CD1c-positive myeloid dendritic cell (primary cell): ENCODE measurements around the gene SPATA31C2.
"Not testable (repeated sequence)": the region's sequence is repeated elsewhere in the genome, so short reads cannot be mapped to it uniquely, and the experiment has no call there.

Experiments
- DNase-seq: peaks from one replicate; pipeline ENCODE4 v3.0.0-alpha.2; 2016; ENCODE audit errors: extremely low spot score

SPATA31C2 gene

DNA sequence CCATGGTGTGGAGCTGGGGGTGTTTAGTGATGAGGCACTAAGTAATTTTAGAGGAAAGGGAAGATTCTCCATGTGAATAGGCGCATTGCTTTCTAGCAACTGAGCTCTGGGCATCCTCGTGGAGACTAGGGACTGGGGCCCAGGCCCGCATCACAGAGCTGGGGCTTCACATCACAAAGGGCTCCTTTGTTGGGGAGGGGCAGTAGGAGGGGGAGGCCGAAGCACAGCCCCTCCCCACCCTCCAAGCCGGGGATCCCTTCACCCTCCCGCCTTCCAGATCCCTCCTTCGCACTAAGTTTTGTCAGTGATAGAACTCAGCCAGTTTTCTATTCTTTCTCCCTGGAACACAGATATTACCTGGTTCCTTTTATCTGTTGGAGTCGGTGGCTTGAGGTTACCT lies at the start of gene SPATA31C2:
SPATA31C2 (minus strand) TSS at position 101 of the 400 bp plus-strand sequence; CDS start at position 72, 29 bp downstream.
- not testable (repeated sequence) for DNase-seq

DNA sequence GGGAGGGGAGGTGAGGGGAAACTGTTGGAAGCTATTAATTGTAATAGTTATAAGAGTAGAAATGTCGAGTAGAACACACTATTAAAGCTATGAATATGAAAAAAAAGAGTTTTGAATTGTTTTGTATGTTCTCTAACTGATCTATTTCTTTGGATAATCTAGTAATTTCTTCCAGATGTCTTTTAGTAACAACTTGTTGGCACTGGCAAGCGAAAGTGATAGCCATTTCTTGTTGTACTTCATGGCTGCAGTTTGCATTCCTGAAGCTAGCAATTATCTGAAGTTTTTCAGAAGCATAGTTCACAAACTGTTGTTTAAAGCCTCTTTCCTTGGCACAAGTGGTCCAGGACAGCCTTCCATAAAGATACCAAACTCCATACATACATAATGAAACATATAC lies 49.4 kb upstream of the SPATA31C2 start:
- DNase-seq = no peak

DNA sequence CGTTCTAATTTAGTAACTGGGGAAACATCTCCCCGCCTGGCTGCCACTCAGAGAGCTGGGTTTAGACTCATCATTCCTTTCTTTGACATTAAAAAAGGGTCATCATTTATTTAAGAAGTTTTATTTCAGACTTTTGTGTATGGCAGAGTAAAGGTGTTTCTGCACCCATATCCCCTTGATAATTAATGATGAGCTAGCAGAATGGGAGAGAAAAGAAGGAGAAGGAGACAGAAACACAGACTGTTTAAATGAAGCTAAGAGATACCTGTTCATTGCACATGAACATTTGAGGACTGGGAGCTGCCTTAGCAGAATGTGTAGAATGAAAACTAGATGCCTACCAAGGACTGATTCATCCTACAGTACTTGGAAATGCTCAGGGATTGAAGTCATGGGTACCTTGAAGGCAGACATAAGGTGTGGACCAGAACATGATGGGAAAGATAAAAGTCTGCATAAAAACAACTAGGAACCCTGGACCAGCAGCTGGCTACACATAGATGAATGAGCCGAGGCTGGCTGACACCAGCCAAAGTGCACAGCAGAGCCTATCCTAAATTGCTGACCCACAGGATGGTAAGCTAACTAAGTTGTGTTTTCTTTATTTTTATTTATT lies 48.3 kb upstream of the SPATA31C2 start:
- DNase-seq = no peak

DNA sequence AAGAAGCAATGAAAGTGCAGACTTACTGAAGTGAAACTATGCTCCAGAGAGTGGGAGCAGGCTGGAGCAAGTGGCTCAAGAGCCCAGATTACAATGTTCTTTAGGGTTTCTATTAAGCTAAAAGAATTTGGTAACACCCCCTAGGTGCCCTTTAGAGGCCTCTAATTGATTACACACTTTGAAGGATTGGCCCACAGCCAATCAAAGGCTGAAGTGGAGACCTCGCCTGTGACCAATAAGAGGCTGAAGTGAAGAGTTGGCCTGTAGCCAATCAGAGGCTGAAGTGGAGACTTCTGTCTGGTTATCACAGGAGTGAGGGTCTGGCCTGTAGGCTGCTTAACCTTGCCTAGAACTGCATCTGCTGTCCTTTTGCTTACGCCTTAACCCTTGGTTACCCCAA lies 46.7 kb upstream of the SPATA31C2 start:
- DNase-seq = no peak

DNA sequence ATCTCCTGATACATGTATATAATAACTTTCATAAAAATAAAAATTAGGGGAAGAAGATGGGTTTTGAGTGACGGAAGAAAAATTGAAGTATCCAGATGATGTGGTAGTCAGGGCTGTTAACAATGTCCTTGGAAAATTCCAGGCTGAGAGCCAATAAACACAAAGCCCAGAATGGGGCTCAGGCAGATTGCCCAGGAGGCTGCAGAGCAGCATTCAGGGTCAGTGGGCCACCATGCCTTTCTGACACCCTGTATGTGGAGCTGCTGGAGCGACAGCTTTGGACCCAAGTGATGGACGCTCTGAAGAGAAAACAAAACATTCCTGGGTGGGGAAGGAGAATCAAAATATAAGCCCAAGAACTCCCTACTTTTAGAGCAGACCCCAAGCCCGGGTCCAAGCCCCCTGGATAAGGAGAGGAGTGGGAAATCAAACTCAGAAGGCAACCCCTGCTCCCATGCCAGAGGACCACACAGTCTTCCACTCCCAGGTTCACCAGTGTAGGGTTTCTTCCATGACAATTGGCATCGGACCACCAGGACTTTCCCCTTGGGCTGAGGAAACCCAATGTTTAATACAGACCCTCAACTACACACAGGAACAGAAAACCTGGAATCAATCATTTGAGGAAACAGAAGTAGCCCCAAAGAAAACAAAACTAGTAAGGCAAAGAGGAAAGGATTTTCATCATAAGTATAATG lies 45.7 kb upstream of the SPATA31C2 start:
- DNase-seq = no peak

DNA sequence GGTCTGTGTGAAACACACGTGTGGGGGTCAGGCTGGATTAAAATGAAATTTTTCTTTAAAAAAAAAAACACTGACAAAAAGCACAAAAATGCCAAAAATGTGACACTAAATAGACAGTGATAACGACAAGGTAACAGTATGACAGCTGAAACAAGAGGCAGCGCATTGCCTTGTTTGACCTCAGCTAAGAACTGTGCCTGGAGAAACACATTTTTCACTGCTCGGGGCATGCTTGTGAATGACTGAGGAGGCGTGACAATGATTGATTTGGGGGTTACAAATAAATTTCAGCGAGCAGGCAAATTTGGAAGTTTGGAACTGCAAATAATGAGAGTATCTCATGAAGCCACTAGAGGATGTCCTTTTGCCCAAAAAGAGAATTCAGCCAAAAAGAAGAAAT lies 44.2 kb upstream of the SPATA31C2 start:
- no peak for DNase-seq

DNA sequence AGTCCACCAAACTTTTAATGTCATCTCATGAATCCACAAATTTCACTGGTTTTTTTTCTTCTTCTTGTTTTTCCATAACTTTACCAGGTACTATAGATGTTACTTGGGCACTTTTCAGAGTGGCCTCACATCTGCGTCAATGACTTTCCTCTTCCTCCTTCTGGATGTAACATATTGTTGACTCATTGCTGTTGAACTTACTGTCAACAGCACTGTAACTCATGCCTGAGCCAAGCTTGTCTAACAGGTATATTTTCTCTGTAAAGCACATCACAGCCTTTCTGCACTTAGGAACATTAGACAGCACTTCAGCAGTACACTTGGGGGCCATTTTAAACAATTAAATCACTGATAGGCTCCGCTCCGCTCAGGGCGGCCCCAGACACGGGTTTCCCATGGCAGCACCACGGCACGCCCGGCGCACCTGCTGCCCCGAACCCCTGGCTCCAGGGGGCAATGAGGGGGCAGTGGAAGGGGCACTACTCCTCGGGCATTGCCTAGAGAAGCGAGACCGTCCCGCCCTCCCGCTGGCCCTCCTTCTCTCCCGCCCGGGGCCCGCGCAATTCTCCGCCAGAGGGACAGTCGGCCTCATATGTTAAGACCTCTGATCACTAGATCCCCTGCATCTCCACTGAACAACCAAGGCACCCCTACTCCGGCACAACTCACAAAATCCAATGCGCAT lies 41.9 kb upstream of the SPATA31C2 start:
- DNase-seq = no peak

DNA sequence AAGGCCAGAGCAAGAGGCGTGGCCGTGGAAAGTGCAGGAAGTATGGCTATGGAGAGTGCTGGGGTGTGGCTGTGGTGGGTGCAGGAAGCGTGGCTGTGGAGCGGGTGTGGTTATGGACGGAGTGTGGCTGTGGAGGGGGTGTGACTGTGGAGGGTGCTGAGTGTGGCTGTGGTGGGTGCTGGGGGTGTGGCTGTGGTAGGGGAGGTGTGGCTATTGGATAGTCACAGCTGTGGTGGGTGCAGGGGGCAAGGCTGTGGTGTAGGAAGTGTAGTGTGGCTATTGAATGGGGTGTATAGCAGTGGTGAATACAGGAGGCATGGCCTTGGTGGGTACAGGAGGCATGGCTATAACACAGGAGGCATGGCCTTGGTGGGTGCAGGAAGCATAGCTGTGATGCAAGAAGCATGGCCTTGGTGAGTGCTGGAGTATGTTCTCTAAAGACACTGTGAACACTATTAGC lies 40.8 kb upstream of the SPATA31C2 start:
- DNase-seq = no peak

DNA sequence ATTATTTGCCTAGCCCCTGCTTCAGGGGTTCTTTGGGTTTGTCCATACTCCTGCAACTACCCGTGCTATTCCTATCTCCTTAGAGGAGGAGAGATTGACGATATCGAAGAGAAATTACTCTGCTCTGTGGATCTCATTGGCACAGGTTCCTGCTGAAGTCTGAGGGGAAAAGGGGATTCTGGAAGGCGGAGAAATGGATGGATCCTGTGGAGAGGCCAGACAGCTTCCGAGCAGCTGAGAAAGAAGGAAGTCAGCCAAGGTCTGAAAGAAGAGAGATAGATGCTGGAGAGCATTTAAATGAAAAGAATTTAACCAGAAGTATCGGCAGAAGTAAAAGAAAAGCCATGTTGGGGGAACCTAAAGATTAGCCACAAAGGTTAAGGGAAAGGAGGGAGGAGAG lies 40.4 kb upstream of the SPATA31C2 start:
- no peak for DNase-seq

DNA sequence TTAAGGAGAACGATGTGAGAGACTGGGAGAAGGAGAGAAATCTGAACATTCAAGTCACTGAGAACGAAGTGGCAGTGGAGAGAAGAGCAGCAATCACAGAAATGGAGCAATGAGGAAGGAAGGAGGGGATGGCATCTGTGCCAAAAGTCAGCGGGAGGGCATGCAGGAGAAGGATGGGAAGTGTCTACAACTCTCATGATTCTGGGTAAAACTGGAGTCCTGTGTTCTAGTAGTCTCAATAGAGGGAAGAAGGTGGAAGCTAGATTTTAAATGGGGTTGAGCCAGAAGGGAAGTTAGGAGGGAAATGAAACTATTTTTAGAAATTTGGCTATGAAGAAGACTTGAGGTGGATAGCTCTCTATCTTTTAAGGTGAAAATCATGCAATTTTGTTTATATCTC lies 39.1 kb upstream of the SPATA31C2 start:
- DNase-seq = no peak

DNA sequence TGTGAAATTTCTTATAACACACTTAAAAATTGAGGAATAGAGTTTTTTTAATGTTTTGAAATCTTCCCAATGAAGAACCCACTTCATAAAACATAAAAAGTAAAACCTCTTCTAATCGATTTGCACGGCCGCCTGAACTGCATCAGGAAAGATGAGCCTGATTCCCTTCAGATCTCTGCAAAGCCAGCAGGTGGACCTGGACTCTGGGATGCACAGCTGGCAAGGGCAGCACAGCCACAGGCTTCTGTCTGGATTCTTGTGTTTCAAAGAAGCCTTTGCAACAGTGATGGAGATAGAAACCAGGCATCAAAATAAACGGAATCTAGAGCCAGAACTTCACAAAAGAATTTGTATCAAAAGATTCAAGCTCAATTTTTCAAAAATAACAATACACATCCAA lies 36.0 kb upstream of the SPATA31C2 start:
- DNase-seq = no peak

DNA sequence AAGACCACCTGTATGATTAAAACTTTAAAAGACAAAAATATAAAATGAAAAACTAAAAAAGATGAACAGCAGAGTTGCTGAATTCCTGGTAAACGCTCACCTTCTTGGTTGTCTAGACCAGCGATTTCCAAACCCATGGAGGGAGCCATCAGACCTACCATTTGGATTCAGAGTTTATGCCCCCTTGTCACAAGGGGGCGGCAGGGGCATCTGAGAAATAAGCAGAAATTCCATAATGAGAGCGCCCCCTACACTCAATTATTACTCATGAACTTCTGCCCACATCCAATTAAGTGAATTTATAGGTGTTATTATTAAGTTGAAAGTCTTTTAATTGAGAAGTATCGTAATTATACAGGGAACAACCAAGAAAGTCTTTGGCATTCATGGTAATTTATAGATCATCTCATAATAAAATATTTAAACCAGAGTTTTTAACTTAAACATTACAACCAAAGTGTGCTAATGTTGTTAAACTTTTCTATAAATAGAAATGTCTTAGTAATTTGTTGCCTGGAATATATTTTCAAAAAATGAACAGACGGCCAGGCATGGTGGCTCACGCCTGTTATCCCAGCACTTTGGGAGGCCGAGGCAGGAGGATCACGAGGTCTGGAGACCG lies 35.2 kb upstream of the SPATA31C2 start:
- DNase-seq = peak; percentile 71

DNA sequence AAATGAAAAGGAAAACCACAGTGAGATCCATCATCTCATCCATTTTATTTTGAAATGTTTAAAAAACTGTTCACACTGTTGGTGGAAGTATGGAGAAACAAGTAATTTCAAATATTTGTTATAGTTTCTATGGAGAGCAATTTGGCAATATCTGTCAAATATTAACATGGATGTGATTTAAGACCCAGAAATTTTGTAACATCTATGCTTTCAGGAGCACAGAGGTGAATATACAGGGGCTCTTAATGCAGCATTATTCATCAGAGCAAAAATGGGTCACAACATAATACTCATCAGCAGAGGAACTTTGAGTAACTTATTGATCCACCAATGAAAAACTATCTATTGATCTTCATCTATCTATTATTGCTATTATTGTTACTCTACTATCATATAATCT lies 31.4 kb upstream of the SPATA31C2 start:
- DNase-seq = no peak

DNA sequence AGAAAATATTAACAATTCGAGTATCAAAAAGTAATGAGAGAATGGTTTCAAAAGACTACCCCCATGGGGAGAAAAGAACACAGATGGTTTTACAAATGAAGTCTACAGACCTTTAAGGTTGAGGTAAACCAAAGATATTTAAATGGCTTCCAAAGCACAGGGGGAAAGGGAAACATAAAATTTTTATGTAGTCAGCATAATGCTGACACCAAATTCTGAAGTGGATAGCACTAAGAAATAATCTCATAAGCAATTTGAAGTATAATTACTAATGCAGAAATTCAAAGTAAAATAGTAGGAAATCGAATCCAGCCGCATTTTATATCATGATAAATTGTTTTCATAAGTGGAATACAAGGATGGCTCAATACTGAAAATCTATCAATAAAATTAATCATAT lies 30.3 kb upstream of the SPATA31C2 start:
- DNase-seq = no peak

DNA sequence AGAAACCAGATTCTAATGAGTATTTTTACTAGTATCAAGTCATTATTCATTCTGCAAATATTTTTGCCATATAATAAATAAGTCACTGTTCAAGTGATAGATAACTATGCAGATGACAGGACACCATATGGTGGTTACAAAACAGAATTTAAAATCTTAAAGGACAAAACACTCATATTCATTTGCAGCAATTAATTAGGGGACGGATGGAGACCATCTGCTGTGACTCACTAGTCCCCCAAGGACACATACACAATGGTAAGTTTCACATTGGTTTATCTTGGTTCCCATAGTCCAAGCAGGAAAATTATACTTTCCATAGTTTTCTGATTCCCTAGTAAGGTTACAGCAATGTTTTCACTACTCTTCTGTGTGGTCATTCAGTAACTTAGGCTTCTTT lies 28.4 kb upstream of the SPATA31C2 start:
- no peak for DNase-seq

DNA sequence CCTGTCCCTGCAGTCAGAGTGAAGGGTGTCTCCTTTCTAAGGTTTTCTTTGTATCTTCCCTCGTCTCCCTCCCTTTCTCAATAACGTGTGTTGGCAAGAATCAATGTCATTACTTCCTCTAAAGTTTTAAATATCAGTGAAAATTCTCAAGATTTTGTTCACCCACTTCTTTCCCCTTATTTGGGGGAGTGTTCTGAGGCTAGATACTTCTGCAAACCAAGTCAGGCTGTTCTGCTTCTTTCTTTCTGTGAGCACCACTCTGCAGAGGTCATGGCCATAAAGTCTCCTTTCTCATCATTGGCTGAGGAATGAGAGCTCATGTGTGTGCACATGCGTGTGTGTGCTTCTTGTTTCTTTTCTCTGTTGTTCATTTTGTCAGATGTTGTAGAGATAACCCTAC lies 26.6 kb upstream of the SPATA31C2 start:
- DNase-seq = peak; percentile 59

DNA sequence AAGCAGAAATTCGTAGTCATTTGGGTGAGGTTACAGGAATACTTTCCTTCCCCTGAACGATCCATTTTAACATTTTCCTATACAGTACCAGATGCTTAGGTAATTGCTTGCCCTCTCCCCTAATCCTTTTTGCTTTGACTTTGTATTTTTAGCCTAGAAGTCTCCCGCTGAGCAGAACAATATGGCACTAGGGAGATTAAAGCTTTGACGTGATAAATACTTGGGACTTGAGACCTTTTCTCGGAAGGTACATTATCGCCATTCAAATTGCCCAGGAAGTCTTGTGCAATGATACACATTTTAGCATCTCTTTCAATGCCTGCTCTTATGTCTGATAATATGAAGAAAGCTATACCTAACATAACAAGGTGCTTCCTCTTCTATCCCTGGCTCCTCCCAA lies 22.9 kb upstream of the SPATA31C2 start:
- DNase-seq = no peak

DNA sequence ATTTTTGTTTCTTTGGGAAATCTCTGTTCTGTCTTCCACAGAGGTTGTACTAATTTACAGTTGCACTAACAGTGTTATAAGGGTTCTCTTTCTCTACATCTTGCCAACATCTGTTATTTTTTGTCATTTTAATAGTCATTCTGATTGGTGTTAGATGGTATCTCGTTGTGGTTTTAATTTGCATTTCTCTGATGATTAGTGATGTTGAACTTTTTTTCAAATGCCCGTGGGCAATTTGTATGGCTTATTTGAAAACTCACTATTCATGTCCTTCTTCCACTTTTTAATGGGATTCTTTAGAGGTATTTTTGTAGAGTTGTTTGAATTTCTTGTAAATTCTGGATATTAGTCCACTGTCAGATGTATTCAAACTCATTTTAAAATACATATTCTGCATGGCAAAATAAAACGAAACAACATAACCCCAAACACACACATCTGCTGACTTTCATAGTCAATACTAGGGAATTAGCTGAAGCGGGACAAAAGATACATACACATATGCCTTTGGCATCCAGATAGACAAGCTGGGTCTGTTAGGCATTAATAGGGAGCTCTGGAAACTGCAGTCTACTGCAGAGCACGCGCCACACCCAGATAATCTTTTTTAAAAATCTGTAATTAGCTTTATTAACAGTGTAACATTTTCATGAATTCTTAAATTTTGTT lies 5.8 kb upstream of the SPATA31C2 start:
- DNase-seq = no peak

DNA sequence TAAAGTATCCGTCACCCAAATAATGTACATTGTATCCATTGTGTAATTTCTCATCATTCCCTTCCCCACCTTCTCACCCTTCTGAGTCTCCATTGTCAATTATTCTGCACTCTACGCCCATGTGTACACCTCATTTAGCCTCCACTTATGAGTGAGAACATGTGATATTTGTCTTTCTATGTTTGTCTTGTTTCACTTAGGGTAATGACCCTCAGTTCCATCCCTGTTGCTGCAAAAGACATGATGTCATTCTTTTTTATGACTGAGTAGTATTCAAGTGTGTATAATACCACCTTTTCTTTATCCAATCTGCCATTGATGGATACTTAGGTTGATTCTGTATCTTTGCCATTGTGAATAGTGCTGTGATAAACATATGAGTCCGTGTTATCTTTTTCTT lies 4.9 kb upstream of the SPATA31C2 start:
- no peak for DNase-seq

DNA sequence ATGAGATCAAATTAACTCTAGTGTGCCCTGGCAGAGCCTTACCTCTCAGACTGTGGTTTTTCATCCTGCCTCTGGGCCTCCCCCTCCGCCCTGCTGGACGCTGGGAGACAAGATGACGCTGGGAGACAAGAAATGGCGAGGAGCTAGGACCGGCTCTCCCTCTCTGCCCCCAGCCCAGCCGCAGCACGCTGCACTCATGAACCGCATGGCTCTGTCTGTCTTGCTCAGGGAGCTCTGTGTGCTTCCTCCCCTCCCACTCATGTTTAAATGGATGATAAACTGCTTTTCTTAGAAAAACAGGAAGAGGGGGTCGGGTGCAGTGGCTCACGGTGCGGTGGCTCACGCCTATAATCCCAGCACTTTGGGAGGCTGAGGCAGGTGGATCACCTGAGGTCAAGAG lies 4.7 kb downstream of the SPATA31C2 start:
- peak; percentile 25 for DNase-seq

DNA sequence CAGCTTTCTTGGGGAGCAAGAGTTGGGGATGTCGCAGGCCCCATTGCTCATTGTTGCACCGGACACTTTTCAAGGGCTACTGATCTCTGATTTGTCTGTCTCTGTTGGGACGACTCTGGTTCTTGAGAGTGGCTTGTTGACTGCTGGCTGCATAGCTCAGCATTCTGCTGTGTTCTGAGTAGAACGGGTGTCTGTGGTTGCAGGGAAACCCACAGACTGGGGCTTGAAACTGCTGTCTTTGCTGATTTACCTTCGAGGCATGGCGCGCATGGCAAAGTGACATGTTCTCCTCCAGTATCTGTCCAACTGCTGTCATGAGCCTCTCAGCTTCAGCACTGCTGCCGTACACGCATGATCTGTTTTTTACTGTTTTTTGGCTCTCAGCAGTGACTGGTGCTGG lies 8.7 kb downstream of the SPATA31C2 start:
- not testable (repeated sequence) for DNase-seq

DNA sequence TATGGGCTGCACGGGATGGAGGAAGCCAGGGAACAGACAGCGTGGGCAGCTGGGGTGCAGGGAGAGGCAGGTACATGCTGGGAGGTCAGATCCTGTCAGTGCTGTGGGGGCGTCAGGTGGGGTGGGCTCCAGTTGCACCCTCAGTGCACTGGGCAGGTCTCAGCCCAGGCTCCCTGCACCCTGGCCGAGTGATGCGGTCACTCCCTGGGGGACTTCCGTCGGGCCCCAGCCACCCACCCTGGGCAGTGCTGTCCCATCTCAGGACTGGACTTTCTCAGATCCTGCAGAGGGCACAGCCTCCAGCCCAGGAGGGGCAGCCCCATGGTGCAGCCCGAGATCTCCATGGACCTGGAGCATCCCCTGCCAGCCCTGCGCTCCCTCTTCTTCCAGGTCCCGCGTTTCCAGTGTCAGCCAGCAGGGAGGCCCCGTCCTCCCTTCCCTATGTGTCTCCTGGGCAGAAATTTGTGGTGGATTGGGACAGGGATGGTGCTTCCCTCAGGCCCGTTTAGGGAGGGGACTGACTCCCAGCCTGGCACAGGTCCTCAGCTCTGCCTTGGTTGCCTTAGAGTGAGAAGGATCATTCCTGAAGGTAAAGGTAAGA lies 10.5 kb downstream of the SPATA31C2 start:
- not testable (repeated sequence) for DNase-seq
